Spleen (tissue), 11 donors: ENCODE measurements around the gene C1orf146. TPM values are rescaled to one million over a fixed set of nuclear protein-coding genes. Genes with fewer than 3 reads are reported as not detected.

Source experiments
- DNase-seq: peaks from one replicate; pipeline ENCODE4 v3.0.0-alpha.2; 2020
- H3K27ac ChIP-seq, 8 donors: fragments of 200-600 bp; sonication (generic) in 7 of 8; 1 replicate in 4 of 8; 2 replicates in 4 of 8; pipeline versions ENCODE4 v1.5.0 to v1.8.0; 2016 to 2021; ENCODE audit warnings: inconsistent platforms in 4 of 8, mild to moderate bottlenecking in 4 of 8, moderate library complexity in 1 of 8
- H3K27me3 ChIP-seq, 7 donors: fragments of 200-600 bp; sonication (generic) in 6 of 7; replicated peaks in 1 of 7; 1 replicate in 4 of 7; 2 replicates in 3 of 7; pipeline versions ENCODE4 v1.5.0 to v1.8.0; 2016 to 2021; ENCODE audit warnings: inconsistent platforms in 3 of 7, mild to moderate bottlenecking in 1 of 7
- H3K36me3 ChIP-seq, 6 donors: fragments of 200-600 bp; sonication (generic) in 5 of 6; 1 replicate in 4 of 6; 2 replicates in 2 of 6; pipeline versions ENCODE4 v1.5.0 to v1.8.0; 2016 to 2021; ENCODE audit warnings: inconsistent platforms in 2 of 6
- H3K4me1 ChIP-seq, 6 donors: fragments of 200-600 bp; sonication (generic) in 5 of 6; 1 replicate in 3 of 6; 2 replicates in 3 of 6; pipeline versions ENCODE4 v1.5.0 to v1.8.0; 2016 to 2021; ENCODE audit warnings: inconsistent platforms in 3 of 6
- H3K4me3 ChIP-seq, 8 donors: fragments of 200-600 bp; sonication (generic) in 7 of 8; 1 replicate in 4 of 8; 2 replicates in 4 of 8; pipeline versions ENCODE4 v1.5.0 to v1.8.0; 2016 to 2021; ENCODE audit warnings: inconsistent platforms in 4 of 8, mild to moderate bottlenecking in 4 of 8, moderate library complexity in 2 of 8
- H3K9me3 ChIP-seq, 8 donors: fragments of 200-600 bp; sonication (generic) in 7 of 8; 1 replicate in 4 of 8; 2 replicates in 4 of 8; pipeline versions ENCODE4 v1.5.0 to v1.8.0; 2016 to 2021; ENCODE audit warnings: inconsistent platforms in 4 of 8
- CTCF ChIP-seq, 11 experiments: fragments of 200-600 bp in 7 of 11; fragments of 450-650 bp in 4 of 11; sonication (generic) in 4 of 11; IDR thresholded peaks in 8 of 11; conservative IDR thresholded peaks in 3 of 11; 1 replicate in 7 of 11; 2 replicates in 4 of 11; pipeline versions ENCODE4 v1.4.0 to v1.8.0; 2016 to 2021; ENCODE audit warnings: antibody characterized with exemption in 11 of 11, inconsistent platforms in 4 of 11, mild to moderate bottlenecking in 1 of 11
- POLR2A ChIP-seq, 3 donors: fragments of 450-650 bp; IDR thresholded peaks; one replicate each; pipeline ENCODE4 v1.5.1; 2017; ENCODE audit warnings: antibody characterized with exemption in 3 of 3, mild to moderate bottlenecking in 1 of 3
- POLR2AphosphoS5 ChIP-seq, 3 donors: sonication (generic); formaldehyde crosslinking; IDR thresholded peaks; one replicate each; pipeline ENCODE4 v1.5.1; 2017; ENCODE audit warnings: antibody characterized with exemption in 3 of 3
- WGBS, 5 donors: extraction: QIAGEN DNeasy Blood & Tissue Kit in 3 of 5; methylation state at CpG; one replicate each; pipeline versions ENCODE4 v1.1.5 to v1.1.7; 2013 to 2018; 5-methylcytosine and 5-hydroxymethylcytosine counted together
- intact Hi-C: fragments of 100-400 bp; cut with DNase I; formaldehyde crosslinking; loops from one replicate; pipeline ENCODE4 v1.15.0; 2023; ENCODE audit warnings: low total_unique reads
- polyA plus RNA-seq, 3 donors: library from polyadenylated mRNA; stranded (reverse); fragments of 200-250 nt; gene quantifications; one replicate each; pipeline ENCODE4 v1.2.1, GENCODE V29; 2013
- total RNA-seq, 7 donors: library from RNA; depleted of rRNA in 3 of 7; stranded (reverse); fragments of >200 nt in 3 of 7; fragmentation: NEBNext Ultra II Directional in 4 of 7; extraction: Animal tissue kit (Norgen Biotek cat#: 25700) in 4 of 7; gene quantifications; one replicate each; pipeline versions ENCODE4 v1.1.0 to v1.2.1, GENCODE V29; 2016 to 2021
- donor health status: healthy with polysubstance abuse.
- donor health status: DM: no; HTN: no; CAD: no; lungs with moderate emphysema.
- donor health status: DM: no; HTN: no; CAD: no.
- donor health status: Bipolar disorder and iron deficiency.
- donor health status: healthy.
- donor health status: DM: no; HTN: no; CAD: no.
- donor health status: DM: yes; HTN: yes; CAD: no.

Gene C1orf146
- total and polyA plus RNA-seq, 10 donors: not detected

GRCh38 chr1:92186081-92186480, 31.6 kb upstream of the C1orf146 start:
- intact Hi-C loops: no loop called here
- 92 to 100% (median 97%) methylated on average over 1 of the region's 1 CpG for WGBS, 5 donors
- no peaks in the 10 kb centered on the region for H3K4me1 ChIP-seq
- H3K4me3 ChIP-seq: no peak overlapping the region
- H3K9me3 ChIP-seq: no peaks in the 10 kb centered on the region
- no peak for TF ChIP-seq POLR2AphosphoS5 (IDR thresholded peaks at IDR 0.05)
- TF ChIP-seq CTCF (IDR thresholded peaks at IDR 0.05 in 8 of 11, conservative IDR thresholded peaks at IDR 0.05 in 3 of 11): no peak
- no peak for TF ChIP-seq POLR2A (IDR thresholded peaks at IDR 0.05)
- no peaks in the 10 kb centered on the region for H3K27me3 ChIP-seq
- no peak overlapping the region for H3K27ac ChIP-seq
- no peak for DNase-seq
- H3K36me3 ChIP-seq: peaks cover 0 to 7% (median 2%) of the 10 kb centered on the region in 6 donors

GRCh38 chr1:92188436-92189255, 29.1 kb upstream of the C1orf146 start:
- no peaks in the 10 kb centered on the region for H3K9me3 ChIP-seq
- TF ChIP-seq POLR2A (IDR thresholded peaks at IDR 0.05): no peak
- no peak for TF ChIP-seq POLR2AphosphoS5 (IDR thresholded peaks at IDR 0.05)
- TF ChIP-seq CTCF (IDR thresholded peaks at IDR 0.05 in 8 of 11, conservative IDR thresholded peaks at IDR 0.05 in 3 of 11): no peak
- H3K4me1 ChIP-seq: no peaks in the 10 kb centered on the region
- no peak for DNase-seq
- intact Hi-C loops: no loop called here
- peaks cover 0 to 3% (median 0%) of the 10 kb centered on the region in 6 donors for H3K36me3 ChIP-seq
- H3K27me3 ChIP-seq: no peaks in the 10 kb centered on the region
- no peak overlapping the region for H3K27ac ChIP-seq
- no peak overlapping the region for H3K4me3 ChIP-seq
- WGBS, 5 donors: 82 to 92% (median 84%) methylated on average over 7 of the region's 7 CpGs

- H3K27ac ChIP-seq: no peak overlapping the region
- TF ChIP-seq POLR2AphosphoS5 (IDR thresholded peaks at IDR 0.05) (no peak), POLR2A (IDR thresholded peaks at IDR 0.05) (no peak), CTCF (IDR thresholded peaks at IDR 0.05 in 8 of 11, conservative IDR thresholded peaks at IDR 0.05 in 3 of 11) (no peak)
- no peak overlapping the region for H3K4me3 ChIP-seq
- DNase-seq: no peak
- no peaks in the 10 kb centered on the region for H3K9me3 ChIP-seq
- intact Hi-C loops: no loop called here
- no peaks in the 10 kb centered on the region for H3K27me3 ChIP-seq
- WGBS, 5 donors: 73 to 95% (median 87%) methylated on average over 2 of the region's 2 CpGs
- no peaks in the 10 kb centered on the region for H3K4me1 ChIP-seq
- no peaks in the 10 kb centered on the region for H3K36me3 ChIP-seq
Observed at GRCh38 chr1:92191726-92192125, 26.0 kb upstream of the C1orf146 start.

GRCh38 chr1:92192246-92192645, 25.5 kb upstream of the C1orf146 start:
- no peak overlapping the region for H3K4me3 ChIP-seq
- no peaks in the 10 kb centered on the region for H3K27me3 ChIP-seq
- 87 to 93% (median 89%) methylated on average over 8 to 9 of the region's 9 CpGs for WGBS, 5 donors
- TF ChIP-seq POLR2AphosphoS5 (IDR thresholded peaks at IDR 0.05) (no peak), POLR2A (IDR thresholded peaks at IDR 0.05) (no peak), CTCF (IDR thresholded peaks at IDR 0.05 in 8 of 11, conservative IDR thresholded peaks at IDR 0.05 in 3 of 11) (no peak)
- no peaks in the 10 kb centered on the region for H3K36me3 ChIP-seq
- intact Hi-C loops: no loop called here
- no peaks in the 10 kb centered on the region for H3K9me3 ChIP-seq
- no peak for DNase-seq
- H3K27ac ChIP-seq: no peak overlapping the region
- H3K4me1 ChIP-seq: no peaks in the 10 kb centered on the region
